HepG2 (cell line): ENCODE data around the gene ASH1L. TPM values are rescaled to one million over a fixed set of nuclear protein-coding genes. Genes with fewer than 3 reads are reported as not detected.

ENCODE experiments used
- KLF15 ChIP-seq: sonication (generic); formaldehyde crosslinking; IDR thresholded peaks from 2 replicates; pipeline ENCODE4 v1.8.1; 2023; ENCODE audit warnings: borderline replicate concordance, mild to moderate bottlenecking, inconsistent platforms, missing genetic modification reagents, mixed read lengths
- MAF1 ChIP-seq: sonication (generic); formaldehyde crosslinking; IDR thresholded peaks from 2 replicates; pipeline ENCODE4 v1.5.0; 2020; ENCODE audit warnings: missing genetic modification reagents, borderline replicate concordance
- MYC ChIP-seq: sonication (generic); formaldehyde crosslinking; IDR thresholded peaks from 2 replicates; pipeline ENCODE4 v1.9.0; 2021; ENCODE audit warnings: missing genetic modification reagents, borderline replicate concordance
- NFKB2 ChIP-seq: sonication (generic); formaldehyde crosslinking; IDR thresholded peaks from 2 replicates; pipeline ENCODE4 v1.4.0; 2020; ENCODE audit warnings: missing genetic modification reagents, borderline replicate concordance
- NRL ChIP-seq: sonication (generic); formaldehyde crosslinking; IDR thresholded peaks from 2 replicates; pipeline ENCODE4 v1.5.0; 2020; ENCODE audit warnings: missing genetic modification reagents, mild to moderate bottlenecking, moderate library complexity, borderline replicate concordance
- SRY ChIP-seq: sonication (generic); formaldehyde crosslinking; IDR thresholded peaks from 2 replicates; pipeline ENCODE4 v1.8.0; 2022; ENCODE audit warnings: mild to moderate bottlenecking, missing genetic modification reagents
- ZBTB7B ChIP-seq: sonication (generic); formaldehyde crosslinking; IDR thresholded peaks from 2 replicates; pipeline ENCODE4 v1.4.0; 2020; ENCODE audit warnings: missing genetic modification reagents
- ZFP90 ChIP-seq: sonication (generic); formaldehyde crosslinking; IDR thresholded peaks from 2 replicates; pipeline ENCODE4 v1.8.0; 2022; ENCODE audit warnings: missing genetic modification reagents, mild to moderate bottlenecking, inconsistent platforms, borderline replicate concordance
- ZNF652 ChIP-seq: IDR thresholded peaks from 2 replicates; pipeline ENCODE4 v1.6.1; 2016; ENCODE audit warnings: low read depth, borderline replicate concordance
- ZNF703 ChIP-seq: sonication (generic); formaldehyde crosslinking; IDR thresholded peaks from 2 replicates; pipeline ENCODE4 v1.5.1; 2020; ENCODE audit warnings: missing genetic modification reagents, mild to moderate bottlenecking, moderate library complexity, borderline replicate concordance
- ZNF879 ChIP-seq: sonication (generic); formaldehyde crosslinking; IDR thresholded peaks from 2 replicates; pipeline ENCODE4 v1.8.1; 2023; ENCODE audit warnings: missing genetic modification reagents
- polyA plus RNA-seq, 8 experiments: library from polyadenylated mRNA; depleted of rRNA in 3 of 8; stranded (reverse) in 7 of 8; unstranded in 1 of 8; fragments of >200 nt; fragmentation: Illumina TruSeq in 4 of 8; extraction: Trizol in 4 of 8; gene quantifications; 2 replicates each; pipeline versions ENCODE4 v1.2.1 to v1.2.3, GENCODE V29; 2011 to 2016; ENCODE audit warnings: low read depth in 4 of 8, missing spikeins in 1 of 8, mixed read lengths in 1 of 8; ENCODE audit not compliant: insufficient read depth in 1 of 8
- total RNA-seq, 5 experiments: library from RNA; depleted of rRNA; stranded (reverse); fragments of >200 nt; fragmentation: Illumina TruSeq; extraction: Trizol; gene quantifications; 2 replicates each; pipeline ENCODE4 v1.2.3, GENCODE V29; 2016; ENCODE audit warnings: low read depth in 1 of 5
- TF ChIP-seq, protein P1 (sequence below): IDR thresholded peaks from 2 replicates; pipeline ENCODE4 v1.6.1; 2016
- TF ChIP-seq, protein P2 (sequence below): sonication (generic); formaldehyde crosslinking; IDR thresholded peaks from 2 replicates; pipeline ENCODE4 v1.4.0; 2020; ENCODE audit warnings: mild to moderate bottlenecking, missing genetic modification reagents
- TF ChIP-seq, protein P3 (sequence below): fragments of 450-650 bp; IDR thresholded peaks from 2 replicates; pipeline ENCODE4 v1.6.1; 2016
- TF ChIP-seq, protein P4 (sequence below): sonication (generic); formaldehyde crosslinking; IDR thresholded peaks from 2 replicates; pipeline ENCODE4 v1.4.0; 2020; ENCODE audit warnings: mild to moderate bottlenecking, missing genetic modification reagents
- TF ChIP-seq, protein P5 (sequence below): IDR thresholded peaks from 2 replicates; pipeline ENCODE4 v1.6.1; 2016; ENCODE audit warnings: low read depth, control low read depth
- TF ChIP-seq, protein P6 (sequence below): sonication (generic); formaldehyde crosslinking; IDR thresholded peaks from 2 replicates; pipeline ENCODE4 v1.9.0; 2021; ENCODE audit warnings: missing genetic modification reagents, borderline replicate concordance

ASH1L gene
- total and polyA plus RNA-seq, 2 of the 13 experiments (the other 11 are each of a cell fraction or from before 2014, with no cell fraction given) = 10.2 to 15.3 TPM

DNA sequence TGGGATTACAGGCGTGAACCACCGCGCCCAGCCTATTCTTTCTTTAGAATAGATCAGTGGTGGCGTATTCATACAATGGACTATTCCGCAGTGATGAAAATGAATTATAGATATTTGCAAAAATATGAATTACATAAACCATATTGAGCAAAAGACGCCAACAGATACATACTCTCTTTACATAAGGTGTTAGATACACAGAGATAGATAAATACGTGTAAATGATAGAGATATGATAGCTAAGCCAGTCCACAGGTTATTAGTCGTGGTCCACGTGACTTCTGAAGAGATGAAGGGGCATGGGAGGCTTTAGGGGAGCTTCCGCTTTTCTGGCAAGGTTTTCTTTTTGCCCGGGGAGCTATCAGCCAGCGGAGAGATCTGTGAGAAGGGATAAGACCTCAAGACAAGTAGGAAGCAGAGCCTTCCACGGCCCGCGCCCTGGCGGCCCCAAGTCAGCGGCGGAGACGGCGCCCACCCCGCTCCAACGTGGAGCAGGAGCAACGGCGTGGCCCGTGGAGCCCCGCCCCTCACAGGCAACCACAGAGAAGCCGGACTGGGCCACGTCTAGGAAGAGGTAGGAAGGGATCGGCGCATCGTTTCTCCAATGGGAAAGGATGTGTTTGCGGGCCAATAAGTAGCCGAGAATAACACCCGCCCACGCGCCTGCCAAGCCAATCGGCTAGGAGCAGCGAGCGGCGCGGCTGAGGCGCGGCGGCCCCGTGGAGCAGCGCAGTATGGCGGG, 47.1 kb upstream of the ASH1L start, which contains the start of gene MSTO1 (continued):
- TF ChIP-seq MYC (CRISPR knock-in tag) = peak; percentile 99
- peak; percentile 68; the same call in 1 of the 2 replicates for TF ChIP-seq NRL (CRISPR knock-in tag)
- TF ChIP-seq ZNF879 (CRISPR knock-in tag) = no peak
- TF ChIP-seq MAF1 (CRISPR knock-in tag) = no peak
- TF ChIP-seq ZFP90 (CRISPR knock-in tag) = no peak
- TF ChIP-seq, protein P1, sequence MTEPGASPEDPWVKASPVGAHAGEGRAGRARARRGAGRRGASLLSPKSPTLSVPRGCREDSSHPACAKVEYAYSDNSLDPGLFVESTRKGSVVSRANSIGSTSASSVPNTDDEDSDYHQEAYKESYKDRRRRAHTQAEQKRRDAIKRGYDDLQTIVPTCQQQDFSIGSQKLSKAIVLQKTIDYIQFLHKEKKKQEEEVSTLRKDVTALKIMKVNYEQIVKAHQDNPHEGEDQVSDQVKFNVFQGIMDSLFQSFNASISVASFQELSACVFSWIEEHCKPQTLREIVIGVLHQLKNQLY (CRISPR knock-in tag) = no peak
- peak; percentile 41; the same call in 1 of the 2 replicates for TF ChIP-seq NFKB2
- no peak for TF ChIP-seq ZNF703 (CRISPR knock-in tag)
- TF ChIP-seq, protein P2, sequence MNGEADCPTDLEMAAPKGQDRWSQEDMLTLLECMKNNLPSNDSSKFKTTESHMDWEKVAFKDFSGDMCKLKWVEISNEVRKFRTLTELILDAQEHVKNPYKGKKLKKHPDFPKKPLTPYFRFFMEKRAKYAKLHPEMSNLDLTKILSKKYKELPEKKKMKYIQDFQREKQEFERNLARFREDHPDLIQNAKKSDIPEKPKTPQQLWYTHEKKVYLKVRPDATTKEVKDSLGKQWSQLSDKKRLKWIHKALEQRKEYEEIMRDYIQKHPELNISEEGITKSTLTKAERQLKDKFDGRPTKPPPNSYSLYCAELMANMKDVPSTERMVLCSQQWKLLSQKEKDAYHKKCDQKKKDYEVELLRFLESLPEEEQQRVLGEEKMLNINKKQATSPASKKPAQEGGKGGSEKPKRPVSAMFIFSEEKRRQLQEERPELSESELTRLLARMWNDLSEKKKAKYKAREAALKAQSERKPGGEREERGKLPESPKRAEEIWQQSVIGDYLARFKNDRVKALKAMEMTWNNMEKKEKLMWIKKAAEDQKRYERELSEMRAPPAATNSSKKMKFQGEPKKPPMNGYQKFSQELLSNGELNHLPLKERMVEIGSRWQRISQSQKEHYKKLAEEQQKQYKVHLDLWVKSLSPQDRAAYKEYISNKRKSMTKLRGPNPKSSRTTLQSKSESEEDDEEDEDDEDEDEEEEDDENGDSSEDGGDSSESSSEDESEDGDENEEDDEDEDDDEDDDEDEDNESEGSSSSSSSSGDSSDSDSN (CRISPR knock-in tag) = peak; percentile 42; the same call in 1 of the 2 replicates
- TF ChIP-seq, protein P3, sequence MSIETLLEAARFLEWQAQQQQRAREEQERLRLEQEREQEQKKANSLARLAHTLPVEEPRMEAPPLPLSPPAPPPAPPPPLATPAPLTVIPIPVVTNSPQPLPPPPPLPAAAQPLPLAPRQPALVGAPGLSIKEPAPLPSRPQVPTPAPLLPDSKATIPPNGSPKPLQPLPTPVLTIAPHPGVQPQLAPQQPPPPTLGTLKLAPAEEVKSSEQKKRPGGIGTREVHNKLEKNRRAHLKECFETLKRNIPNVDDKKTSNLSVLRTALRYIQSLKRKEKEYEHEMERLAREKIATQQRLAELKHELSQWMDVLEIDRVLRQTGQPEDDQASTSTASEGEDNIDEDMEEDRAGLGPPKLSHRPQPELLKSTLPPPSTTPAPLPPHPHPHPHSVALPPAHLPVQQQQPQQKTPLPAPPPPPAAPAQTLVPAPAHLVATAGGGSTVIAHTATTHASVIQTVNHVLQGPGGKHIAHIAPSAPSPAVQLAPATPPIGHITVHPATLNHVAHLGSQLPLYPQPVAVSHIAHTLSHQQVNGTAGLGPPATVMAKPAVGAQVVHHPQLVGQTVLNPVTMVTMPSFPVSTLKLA = peak; percentile 39
- TF ChIP-seq ZNF652 (CRISPR knock-in tag) = no peak
- TF ChIP-seq SRY (CRISPR knock-in tag) = 0 out of 2 replicates have a peak, but pooled peaks have one; percentile 73
- TF ChIP-seq KLF15 (CRISPR knock-in tag) = no peak
- TF ChIP-seq, protein P4, sequence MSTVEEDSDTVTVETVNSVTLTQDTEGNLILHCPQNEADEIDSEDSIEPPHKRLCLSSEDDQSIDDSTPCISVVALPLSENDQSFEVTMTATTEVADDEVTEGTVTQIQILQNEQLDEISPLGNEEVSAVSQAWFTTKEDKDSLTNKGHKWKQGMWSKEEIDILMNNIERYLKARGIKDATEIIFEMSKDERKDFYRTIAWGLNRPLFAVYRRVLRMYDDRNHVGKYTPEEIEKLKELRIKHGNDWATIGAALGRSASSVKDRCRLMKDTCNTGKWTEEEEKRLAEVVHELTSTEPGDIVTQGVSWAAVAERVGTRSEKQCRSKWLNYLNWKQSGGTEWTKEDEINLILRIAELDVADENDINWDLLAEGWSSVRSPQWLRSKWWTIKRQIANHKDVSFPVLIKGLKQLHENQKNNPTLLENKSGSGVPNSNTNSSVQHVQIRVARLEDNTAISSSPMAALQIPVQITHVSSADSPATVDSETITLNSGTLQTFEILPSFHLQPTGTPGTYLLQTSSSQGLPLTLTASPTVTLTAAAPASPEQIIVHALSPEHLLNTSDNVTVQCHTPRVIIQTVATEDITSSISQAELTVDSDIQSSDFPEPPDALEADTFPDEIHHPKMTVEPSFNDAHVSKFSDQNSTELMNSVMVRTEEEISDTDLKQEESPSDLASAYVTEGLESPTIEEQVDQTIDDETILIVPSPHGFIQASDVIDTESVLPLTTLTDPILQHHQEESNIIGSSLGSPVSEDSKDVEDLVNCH (CRISPR knock-in tag) = no peak
- TF ChIP-seq, protein P5, sequence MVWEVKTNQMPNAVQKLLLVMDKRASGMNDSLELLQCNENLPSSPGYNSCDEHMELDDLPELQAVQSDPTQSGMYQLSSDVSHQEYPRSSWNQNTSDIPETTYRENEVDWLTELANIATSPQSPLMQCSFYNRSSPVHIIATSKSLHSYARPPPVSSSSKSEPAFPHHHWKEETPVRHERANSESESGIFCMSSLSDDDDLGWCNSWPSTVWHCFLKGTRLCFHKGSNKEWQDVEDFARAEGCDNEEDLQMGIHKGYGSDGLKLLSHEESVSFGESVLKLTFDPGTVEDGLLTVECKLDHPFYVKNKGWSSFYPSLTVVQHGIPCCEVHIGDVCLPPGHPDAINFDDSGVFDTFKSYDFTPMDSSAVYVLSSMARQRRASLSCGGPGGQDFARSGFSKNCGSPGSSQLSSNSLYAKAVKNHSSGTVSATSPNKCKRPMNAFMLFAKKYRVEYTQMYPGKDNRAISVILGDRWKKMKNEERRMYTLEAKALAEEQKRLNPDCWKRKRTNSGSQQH = no peak
- TF ChIP-seq, protein P6, sequence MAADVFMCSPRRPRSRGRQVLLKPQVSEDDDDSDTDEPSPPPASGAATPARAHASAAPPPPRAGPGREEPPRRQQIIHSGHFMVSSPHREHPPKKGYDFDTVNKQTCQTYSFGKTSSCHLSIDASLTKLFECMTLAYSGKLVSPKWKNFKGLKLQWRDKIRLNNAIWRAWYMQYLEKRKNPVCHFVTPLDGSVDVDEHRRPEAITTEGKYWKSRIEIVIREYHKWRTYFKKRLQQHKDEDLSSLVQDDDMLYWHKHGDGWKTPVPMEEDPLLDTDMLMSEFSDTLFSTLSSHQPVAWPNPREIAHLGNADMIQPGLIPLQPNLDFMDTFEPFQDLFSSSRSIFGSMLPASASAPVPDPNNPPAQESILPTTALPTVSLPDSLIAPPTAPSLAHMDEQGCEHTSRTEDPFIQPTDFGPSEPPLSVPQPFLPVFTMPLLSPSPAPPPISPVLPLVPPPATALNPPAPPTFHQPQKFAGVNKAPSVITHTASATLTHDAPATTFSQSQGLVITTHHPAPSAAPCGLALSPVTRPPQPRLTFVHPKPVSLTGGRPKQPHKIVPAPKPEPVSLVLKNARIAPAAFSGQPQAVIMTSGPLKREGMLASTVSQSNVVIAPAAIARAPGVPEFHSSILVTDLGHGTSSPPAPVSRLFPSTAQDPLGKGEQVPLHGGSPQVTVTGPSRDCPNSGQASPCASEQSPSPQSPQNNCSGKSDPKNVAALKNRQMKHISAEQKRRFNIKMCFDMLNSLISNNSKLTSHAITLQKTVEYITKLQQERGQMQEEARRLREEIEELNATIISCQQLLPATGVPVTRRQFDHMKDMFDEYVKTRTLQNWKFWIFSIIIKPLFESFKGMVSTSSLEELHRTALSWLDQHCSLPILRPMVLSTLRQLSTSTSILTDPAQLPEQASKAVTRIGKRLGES (CRISPR knock-in tag) = no peak
- peak; percentile 53; the same call in 1 of the 2 replicates for TF ChIP-seq ZBTB7B (CRISPR knock-in tag)
